ENCODE data around the gene COL4A3. TPM values are rescaled to one million over a fixed set of nuclear protein-coding genes. Genes with fewer than 3 reads are reported as not detected.

The COL4A3 gene
- total and polyA plus RNA-seq, 9 of the 15 experiments (the other 6 are each of a cell fraction or from before 2014, with no cell fraction given), result not detected

DNA sequence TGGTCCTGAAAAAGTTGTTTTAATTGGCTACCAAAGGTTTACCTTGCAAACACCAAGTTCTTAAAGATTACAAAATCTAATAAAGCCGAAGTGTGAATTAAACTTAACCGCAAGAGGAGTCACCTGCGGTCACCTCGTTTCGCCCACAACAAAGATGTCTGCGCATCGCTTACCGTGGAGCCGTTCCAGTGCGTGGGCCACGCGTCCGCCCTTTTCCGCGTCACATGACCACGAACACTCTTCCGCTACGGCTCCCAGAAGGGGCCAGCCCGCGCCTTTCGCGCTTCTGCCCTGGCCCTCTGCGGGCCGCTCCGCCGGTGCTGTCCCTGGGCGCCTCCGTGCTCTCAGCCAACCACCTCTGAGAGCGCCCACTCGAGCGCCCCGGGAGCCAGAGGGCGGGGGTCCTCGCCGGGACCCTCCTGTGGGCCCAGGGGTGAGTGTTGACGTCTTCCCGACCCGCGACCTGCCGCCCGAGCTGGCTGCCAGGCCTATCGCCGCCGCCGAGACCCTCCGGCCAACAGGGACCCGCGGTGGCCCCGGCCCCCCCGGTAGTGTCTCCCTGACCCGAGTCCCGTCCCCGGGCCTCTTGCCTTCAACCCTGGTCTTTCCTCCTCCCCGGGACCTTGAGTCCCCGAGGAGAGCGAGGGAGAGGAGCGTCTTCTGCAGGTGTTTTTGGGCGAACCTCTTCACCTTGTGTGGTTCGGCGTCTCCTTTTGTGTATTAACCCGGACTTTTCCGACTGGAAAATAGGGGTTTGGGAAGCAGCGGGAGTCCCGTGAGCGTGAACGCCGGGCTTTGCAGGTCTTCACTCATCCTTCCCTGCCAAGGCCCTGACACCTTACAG, 160.8 kb downstream of the COL4A3 start, which contains the start of gene MFF (continued):
- TF ChIP-seq, protein P1, sequence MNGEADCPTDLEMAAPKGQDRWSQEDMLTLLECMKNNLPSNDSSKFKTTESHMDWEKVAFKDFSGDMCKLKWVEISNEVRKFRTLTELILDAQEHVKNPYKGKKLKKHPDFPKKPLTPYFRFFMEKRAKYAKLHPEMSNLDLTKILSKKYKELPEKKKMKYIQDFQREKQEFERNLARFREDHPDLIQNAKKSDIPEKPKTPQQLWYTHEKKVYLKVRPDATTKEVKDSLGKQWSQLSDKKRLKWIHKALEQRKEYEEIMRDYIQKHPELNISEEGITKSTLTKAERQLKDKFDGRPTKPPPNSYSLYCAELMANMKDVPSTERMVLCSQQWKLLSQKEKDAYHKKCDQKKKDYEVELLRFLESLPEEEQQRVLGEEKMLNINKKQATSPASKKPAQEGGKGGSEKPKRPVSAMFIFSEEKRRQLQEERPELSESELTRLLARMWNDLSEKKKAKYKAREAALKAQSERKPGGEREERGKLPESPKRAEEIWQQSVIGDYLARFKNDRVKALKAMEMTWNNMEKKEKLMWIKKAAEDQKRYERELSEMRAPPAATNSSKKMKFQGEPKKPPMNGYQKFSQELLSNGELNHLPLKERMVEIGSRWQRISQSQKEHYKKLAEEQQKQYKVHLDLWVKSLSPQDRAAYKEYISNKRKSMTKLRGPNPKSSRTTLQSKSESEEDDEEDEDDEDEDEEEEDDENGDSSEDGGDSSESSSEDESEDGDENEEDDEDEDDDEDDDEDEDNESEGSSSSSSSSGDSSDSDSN (IDR thresholded peaks at IDR 0.05; ENCODE audit: borderline replicate concordance in 1 of 2, low read depth in 2 of 2, low read length in 2 of 2), result peak in 1 of 2 experiments; percentile 38; a peak in 1 of 4 replicates
- TF ChIP-seq, protein P2, sequence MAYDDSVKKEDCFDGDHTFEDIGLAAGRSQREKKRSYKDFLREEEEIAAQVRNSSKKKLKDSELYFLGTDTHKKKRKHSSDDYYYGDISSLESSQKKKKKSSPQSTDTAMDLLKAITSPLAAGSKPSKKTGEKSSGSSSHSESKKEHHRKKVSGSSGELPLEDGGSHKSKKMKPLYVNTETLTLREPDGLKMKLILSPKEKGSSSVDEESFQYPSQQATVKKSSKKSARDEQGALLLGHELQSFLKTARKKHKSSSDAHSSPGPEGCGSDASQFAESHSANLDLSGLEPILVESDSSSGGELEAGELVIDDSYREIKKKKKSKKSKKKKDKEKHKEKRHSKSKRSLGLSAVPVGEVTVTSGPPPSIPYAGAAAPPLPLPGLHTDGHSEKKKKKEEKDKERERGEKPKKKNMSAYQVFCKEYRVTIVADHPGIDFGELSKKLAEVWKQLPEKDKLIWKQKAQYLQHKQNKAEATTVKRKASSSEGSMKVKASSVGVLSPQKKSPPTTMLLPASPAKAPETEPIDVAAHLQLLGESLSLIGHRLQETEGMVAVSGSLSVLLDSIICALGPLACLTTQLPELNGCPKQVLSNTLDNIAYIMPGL (CRISPR knock-in tag; IDR thresholded peaks at IDR 0.05), result 0 out of 2 replicates have a peak, but pooled peaks have one; percentile 59
- TF ChIP-seq ZNF668 (CRISPR knock-in tag; IDR thresholded peaks at IDR 0.05) (no peak), ZEB2 (IDR thresholded peaks at IDR 0.05) (no peak), POLR2AphosphoS2 (IDR thresholded peaks at IDR 0.05; ENCODE audit: low read length) (no peak), CBX5 (IDR thresholded peaks at IDR 0.05; ENCODE audit: borderline replicate concordance, low read depth) (0 out of 2 replicates have a peak, but pooled peaks have one; percentile 60), SAP30 (IDR thresholded peaks at IDR 0.05; ENCODE audit: borderline replicate concordance, insufficient read depth, low read depth, low read length, poor library complexity, severe bottlenecking) (peak; percentile 16), ZNF239 (CRISPR knock-in tag; IDR thresholded peaks at IDR 0.05) (no peak), ZNF707 (CRISPR knock-in tag; conservative IDR thresholded peaks at IDR 0.05) (no peak), SREBF2 (CRISPR knock-in tag; IDR thresholded peaks at IDR 0.05) (no peak), GTF2F1 (IDR thresholded peaks at IDR 0.05; ENCODE audit: low read depth, low read length) (no peak), POLR2H (tag; IDR thresholded peaks at IDR 0.05; ENCODE audit: low read depth) (peak; percentile 56; the same call in 1 of the 2 replicates), FOXM1 (IDR thresholded peaks at IDR 0.05; ENCODE audit: low read depth) (no peak), FOXM1 (CRISPR knock-in tag; IDR thresholded peaks at IDR 0.05; ENCODE audit: low read depth) (no peak)
- TF ChIP-seq, protein P3, sequence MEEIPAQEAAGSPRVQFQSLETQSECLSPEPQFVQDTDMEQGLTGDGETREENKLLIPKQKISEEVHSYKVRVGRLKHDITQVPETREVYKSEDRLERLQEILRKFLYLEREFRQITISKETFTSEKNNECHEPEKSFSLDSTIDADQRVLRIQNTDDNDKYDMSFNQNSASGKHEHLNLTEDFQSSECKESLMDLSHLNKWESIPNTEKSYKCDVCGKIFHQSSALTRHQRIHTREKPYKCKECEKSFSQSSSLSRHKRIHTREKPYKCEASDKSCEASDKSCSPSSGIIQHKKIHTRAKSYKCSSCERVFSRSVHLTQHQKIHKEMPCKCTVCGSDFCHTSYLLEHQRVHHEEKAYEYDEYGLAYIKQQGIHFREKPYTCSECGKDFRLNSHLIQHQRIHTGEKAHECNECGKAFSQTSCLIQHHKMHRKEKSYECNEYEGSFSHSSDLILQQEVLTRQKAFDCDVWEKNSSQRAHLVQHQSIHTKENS (CRISPR knock-in tag; IDR thresholded peaks at IDR 0.05), result no peak
- TF ChIP-seq, protein P4, sequence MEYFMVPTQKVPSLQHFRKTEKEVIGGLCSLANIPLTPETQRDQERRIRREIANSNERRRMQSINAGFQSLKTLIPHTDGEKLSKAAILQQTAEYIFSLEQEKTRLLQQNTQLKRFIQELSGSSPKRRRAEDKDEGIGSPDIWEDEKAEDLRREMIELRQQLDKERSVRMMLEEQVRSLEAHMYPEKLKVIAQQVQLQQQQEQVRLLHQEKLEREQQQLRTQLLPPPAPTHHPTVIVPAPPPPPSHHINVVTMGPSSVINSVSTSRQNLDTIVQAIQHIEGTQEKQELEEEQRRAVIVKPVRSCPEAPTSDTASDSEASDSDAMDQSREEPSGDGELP (CRISPR knock-in tag; IDR thresholded peaks at IDR 0.05; ENCODE audit: borderline replicate concordance), result peak; percentile 78; the same call in 1 of the 2 replicates
- TF ChIP-seq, protein P5, sequence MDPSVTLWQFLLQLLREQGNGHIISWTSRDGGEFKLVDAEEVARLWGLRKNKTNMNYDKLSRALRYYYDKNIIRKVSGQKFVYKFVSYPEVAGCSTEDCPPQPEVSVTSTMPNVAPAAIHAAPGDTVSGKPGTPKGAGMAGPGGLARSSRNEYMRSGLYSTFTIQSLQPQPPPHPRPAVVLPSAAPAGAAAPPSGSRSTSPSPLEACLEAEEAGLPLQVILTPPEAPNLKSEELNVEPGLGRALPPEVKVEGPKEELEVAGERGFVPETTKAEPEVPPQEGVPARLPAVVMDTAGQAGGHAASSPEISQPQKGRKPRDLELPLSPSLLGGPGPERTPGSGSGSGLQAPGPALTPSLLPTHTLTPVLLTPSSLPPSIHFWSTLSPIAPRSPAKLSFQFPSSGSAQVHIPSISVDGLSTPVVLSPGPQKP (CRISPR knock-in tag; IDR thresholded peaks at IDR 0.05), result no peak
- TF ChIP-seq, protein P6, sequence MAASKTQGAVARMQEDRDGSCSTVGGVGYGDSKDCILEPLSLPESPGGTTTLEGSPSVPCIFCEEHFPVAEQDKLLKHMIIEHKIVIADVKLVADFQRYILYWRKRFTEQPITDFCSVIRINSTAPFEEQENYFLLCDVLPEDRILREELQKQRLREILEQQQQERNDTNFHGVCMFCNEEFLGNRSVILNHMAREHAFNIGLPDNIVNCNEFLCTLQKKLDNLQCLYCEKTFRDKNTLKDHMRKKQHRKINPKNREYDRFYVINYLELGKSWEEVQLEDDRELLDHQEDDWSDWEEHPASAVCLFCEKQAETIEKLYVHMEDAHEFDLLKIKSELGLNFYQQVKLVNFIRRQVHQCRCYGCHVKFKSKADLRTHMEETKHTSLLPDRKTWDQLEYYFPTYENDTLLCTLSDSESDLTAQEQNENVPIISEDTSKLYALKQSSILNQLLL (CRISPR knock-in tag; IDR thresholded peaks at IDR 0.05; ENCODE audit: borderline replicate concordance), result no peak

Data from K562 (cell line).